Measurements from ENCODE around the gene SCN4B.

GRCh38 chr11:118092907-118093571 lies 59.6 kb downstream of the SCN4B start:
- TF ChIP-seq POLR2A (IDR thresholded peaks at IDR 0.05): no peak
- TF ChIP-seq, protein P1, sequence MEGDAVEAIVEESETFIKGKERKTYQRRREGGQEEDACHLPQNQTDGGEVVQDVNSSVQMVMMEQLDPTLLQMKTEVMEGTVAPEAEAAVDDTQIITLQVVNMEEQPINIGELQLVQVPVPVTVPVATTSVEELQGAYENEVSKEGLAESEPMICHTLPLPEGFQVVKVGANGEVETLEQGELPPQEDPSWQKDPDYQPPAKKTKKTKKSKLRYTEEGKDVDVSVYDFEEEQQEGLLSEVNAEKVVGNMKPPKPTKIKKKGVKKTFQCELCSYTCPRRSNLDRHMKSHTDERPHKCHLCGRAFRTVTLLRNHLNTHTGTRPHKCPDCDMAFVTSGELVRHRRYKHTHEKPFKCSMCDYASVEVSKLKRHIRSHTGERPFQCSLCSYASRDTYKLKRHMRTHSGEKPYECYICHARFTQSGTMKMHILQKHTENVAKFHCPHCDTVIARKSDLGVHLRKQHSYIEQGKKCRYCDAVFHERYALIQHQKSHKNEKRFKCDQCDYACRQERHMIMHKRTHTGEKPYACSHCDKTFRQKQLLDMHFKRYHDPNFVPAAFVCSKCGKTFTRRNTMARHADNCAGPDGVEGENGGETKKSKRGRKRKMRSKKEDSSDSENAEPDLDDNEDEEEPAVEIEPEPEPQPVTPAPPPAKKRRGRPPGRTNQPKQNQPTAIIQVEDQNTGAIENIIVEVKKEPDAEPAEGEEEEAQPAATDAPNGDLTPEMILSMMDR (IDR thresholded peaks at IDR 0.05): no peak
